ENCODE results near the gene ACYP2.

DNA sequence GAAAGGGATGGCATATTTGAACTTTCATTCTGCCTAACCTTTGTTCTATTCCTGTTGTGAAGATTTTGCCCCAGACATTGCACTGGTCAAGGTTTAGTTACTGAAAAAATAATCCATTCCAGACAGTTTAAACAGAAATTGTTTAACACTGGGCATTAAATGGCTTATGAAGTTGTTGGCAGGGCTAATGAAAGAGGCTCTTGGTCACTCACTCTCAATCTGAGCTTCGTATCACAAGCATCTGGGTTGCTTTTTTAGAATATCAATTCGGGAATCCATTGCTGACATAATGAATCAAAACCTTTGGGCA lies 8.0 kb upstream of the ACYP2 start:
- no peak for TF ChIP-seq ZFX (IDR thresholded peaks at IDR 0.05)
- TF ChIP-seq, protein P1, sequence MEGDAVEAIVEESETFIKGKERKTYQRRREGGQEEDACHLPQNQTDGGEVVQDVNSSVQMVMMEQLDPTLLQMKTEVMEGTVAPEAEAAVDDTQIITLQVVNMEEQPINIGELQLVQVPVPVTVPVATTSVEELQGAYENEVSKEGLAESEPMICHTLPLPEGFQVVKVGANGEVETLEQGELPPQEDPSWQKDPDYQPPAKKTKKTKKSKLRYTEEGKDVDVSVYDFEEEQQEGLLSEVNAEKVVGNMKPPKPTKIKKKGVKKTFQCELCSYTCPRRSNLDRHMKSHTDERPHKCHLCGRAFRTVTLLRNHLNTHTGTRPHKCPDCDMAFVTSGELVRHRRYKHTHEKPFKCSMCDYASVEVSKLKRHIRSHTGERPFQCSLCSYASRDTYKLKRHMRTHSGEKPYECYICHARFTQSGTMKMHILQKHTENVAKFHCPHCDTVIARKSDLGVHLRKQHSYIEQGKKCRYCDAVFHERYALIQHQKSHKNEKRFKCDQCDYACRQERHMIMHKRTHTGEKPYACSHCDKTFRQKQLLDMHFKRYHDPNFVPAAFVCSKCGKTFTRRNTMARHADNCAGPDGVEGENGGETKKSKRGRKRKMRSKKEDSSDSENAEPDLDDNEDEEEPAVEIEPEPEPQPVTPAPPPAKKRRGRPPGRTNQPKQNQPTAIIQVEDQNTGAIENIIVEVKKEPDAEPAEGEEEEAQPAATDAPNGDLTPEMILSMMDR (conservative IDR thresholded peaks at IDR 0.05): no peak

All from C4-2B (cell line).